CD4-positive, alpha-beta memory T cell (primary cell): ENCODE measurements around the gene HLA-DPB1. TPM values are rescaled to one million over a fixed set of nuclear protein-coding genes. Genes with fewer than 3 reads are reported as not detected.
A peak's percentile ranks its signal among the peaks of the same experiment; 100 is the strongest.

Experiments
- CTCF ChIA-PET: fragments of 350-600 bp; sonication (Branson Sonifier 250); formaldehyde crosslinking; loops from one replicate; lab custom pipeline; 2021; ENCODE audit warnings: inconsistent platforms; ENCODE audit not compliant: partially characterized antibody; lab: Charles Lee
- POLR2A ChIA-PET: fragments of 350-600 bp; sonication (Branson Sonifier 250); formaldehyde crosslinking; loops from one replicate; lab custom pipeline; 2021; ENCODE audit not compliant: partially characterized antibody; lab: Charles Lee
- DNase-seq, 5 donors: peaks; one replicate each; pipeline versions ENCODE4 v3.0.0 to v3.0.0-alpha.2; 2020 to 2022; ENCODE audit warnings: mixed read lengths in 1 of 5
- H3K27ac ChIP-seq: one replicate; pipeline ENCODE4 v1.7.0; 2013; ENCODE audit warnings: low read depth, low read length
- H3K27me3 ChIP-seq: 2 replicates; pipeline ENCODE4 v1.7.0; 2013; ENCODE audit warnings: mild to moderate bottlenecking, low read length, moderate library complexity; ENCODE audit not compliant: insufficient read depth
- H3K36me3 ChIP-seq: 2 replicates; pipeline ENCODE4 v1.7.0; 2013; ENCODE audit warnings: mild to moderate bottlenecking, low read length, moderate library complexity; ENCODE audit not compliant: insufficient read depth
- H3K4me1 ChIP-seq: 2 replicates; pipeline ENCODE4 v1.7.0; 2013; ENCODE audit warnings: mild to moderate bottlenecking, low read length, moderate library complexity; ENCODE audit not compliant: insufficient read depth
- H3K4me3 ChIP-seq, 2 donors: one replicate each; pipeline ENCODE4 v1.7.0; 2013; ENCODE audit warnings: low read length in 2 of 2, mild to moderate bottlenecking in 1 of 2
- H3K9me3 ChIP-seq, 2 donors: one replicate each; pipeline ENCODE4 v1.7.0; 2013; ENCODE audit warnings: low read length in 2 of 2, control low read depth in 1 of 2; ENCODE audit not compliant: control insufficient read depth in 1 of 2
- H3K27ac Mint-ChIP-seq, 7 donors: one replicate each; pipeline ENCODE4 v1.8.0; 2020 to 2021; ENCODE audit warnings: mixed read lengths in 7 of 7, mild to moderate bottlenecking in 6 of 7, inconsistent platforms in 3 of 7, moderate library complexity in 3 of 7
- H3K27me3 Mint-ChIP-seq, 2 donors: one replicate each; pipeline ENCODE4 v1.8.0; 2020 to 2021; ENCODE audit warnings: mixed read lengths in 2 of 2
- H3K36me3 Mint-ChIP-seq, 2 donors: one replicate each; pipeline ENCODE4 v1.8.0; 2020 to 2021; ENCODE audit warnings: mixed read lengths in 2 of 2, inconsistent platforms in 1 of 2, mild to moderate bottlenecking in 1 of 2
- H3K4me1 Mint-ChIP-seq, 4 donors: one replicate each; pipeline ENCODE4 v1.8.0; 2020 to 2021; ENCODE audit warnings: mixed read lengths in 4 of 4, mild to moderate bottlenecking in 1 of 4
- H3K4me3 Mint-ChIP-seq, 8 donors: one replicate each; pipeline ENCODE4 v1.8.0; 2020 to 2021; ENCODE audit warnings: mixed read lengths in 8 of 8, mild to moderate bottlenecking in 7 of 8, moderate library complexity in 6 of 8, inconsistent platforms in 3 of 8
- H3K9me3 Mint-ChIP-seq, 8 donors: one replicate each; pipeline ENCODE4 v1.8.0; 2020 to 2021; ENCODE audit warnings: mixed read lengths in 8 of 8, mild to moderate bottlenecking in 5 of 8, inconsistent platforms in 3 of 8, moderate library complexity in 1 of 8
- intact Hi-C: fragments of 100-400 bp; cut with micrococcal nuclease; formaldehyde crosslinking; loops from one replicate; pipeline ENCODE4 v1.15.1; 2023
- polyA plus RNA-seq, 2 donors: library from polyadenylated mRNA; unstranded; fragments of 300-500 nt; fragmentation: Illumina TruSeq; gene quantifications; one replicate each; pipeline ENCODE4 v1.2.3, GENCODE V29; 2021
- total RNA-seq, 2 experiments: library from RNA; stranded (reverse); gene quantifications; one replicate each; pipeline ENCODE4 v1.2.3, GENCODE V29; 2021

HLA-DPB1 gene
- total and polyA plus RNA-seq, 4 experiments from 2014 or later, result 14.5 to 76.9 (median 33.8) TPM

DNA sequence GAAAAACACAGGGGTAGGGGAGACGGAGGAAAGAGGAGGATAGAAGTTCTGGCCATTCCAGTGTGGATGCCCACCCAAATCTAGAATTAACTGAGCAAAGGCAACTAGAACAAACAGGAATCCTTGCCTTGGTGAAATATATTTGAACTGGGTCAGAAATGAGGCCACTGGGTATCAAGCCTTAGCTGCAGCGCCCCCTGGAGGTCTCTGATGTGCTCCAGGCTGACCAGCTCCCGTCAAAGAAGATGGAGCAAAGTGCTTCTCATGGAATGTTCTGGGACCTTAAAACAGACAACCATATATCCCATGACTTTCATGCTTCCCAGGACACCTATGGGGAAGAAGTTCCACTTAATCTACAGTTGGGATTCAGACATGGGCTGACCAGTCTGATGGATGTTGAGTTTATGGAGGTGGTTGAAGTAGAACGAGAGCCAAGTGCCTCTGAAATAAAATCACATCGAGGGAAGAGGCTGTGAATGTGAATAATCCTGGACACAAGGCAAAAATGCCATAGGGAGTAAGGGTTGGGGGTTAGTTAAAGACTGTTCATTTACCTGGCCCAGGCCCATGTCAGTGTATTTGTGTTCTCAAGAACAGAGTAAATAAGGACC is 50.4 kb downstream of the HLA-DPB1 start:
- Mint-ChIP-seq H3K27ac (no peak overlapping the region), H3K36me3 (peaks cover 0 to 6% of the 10 kb centered on the region in 2 donors), H3K9me3 (peaks cover 2 to 17% (median 13%) of the 10 kb centered on the region in 8 donors), H3K27me3 (peaks cover 19 to 28% of the 10 kb centered on the region in 2 donors), H3K4me3 (no peak overlapping the region), H3K4me1 (no peaks in the 10 kb centered on the region)
- ChIA-PET CTCF (interaction anchor here (0.6 to 2.8 kb wide), 11 partner anchors 8 to 890 kb away, joined by 3 to 11 read pairs (median 3); no protein-coding TSS in a partner anchor), POLR2A (no interaction called here)
- Histone ChIP-seq H3K27me3 (no peaks in the 10 kb centered on the region), H3K4me3 (no peak overlapping the region), H3K4me1 (no peaks in the 10 kb centered on the region), H3K36me3 (no peaks in the 10 kb centered on the region), H3K9me3 (peaks cover 7 to 8% of the 10 kb centered on the region in 2 donors), H3K27ac (no peak overlapping the region)
- intact Hi-C loops, result no loop called here
- peak in 4 of 5 donors; percentile 26 to 41 (median 35) for DNase-seq

DNA sequence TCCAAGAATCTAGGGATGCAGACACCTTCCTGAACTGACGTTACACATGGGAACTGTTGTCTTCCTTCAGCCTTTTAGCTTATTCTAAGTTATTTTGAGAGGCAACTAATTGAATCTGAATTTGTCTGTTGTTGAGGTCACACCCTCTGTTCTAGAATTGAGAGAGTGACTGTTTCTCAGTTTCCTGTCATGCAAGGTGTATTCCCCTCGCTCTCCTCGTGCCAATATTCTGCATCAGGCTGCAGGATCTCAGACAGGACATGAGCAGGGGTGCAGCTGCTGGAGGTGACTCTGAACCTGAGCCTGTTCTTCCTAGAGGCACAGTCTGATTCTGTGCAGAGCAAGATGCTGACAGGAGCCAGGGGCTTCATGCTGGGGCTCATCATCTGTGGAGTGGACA is 52.5 kb downstream of the HLA-DPB1 start:
- CTCF ChIA-PET, result interaction anchor here (0.7 to 1.4 kb wide), 3 partner anchors 11 to 31 kb away, joined by 3 read pairs; no protein-coding TSS in a partner anchor

DNA sequence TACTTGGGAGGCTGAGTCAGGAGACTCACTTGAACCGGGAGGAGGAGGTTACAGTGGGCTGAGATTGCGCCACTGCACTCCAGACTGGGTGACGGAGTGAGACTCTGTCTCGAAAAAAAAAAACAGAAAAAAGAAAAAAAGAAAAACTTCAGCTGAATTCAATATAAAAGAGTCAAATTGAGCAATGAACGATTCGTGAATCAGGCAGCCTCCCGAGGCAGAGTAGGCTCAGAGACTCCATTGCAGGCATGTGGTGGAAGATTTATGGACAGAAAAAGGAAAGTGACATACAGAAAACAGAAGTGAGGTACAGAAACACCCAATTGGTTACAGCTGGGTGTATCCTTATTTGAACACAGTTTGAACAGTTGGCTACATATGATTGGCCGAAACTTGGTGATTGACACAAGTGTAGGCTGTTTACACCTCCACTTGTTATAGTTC is 56.3 kb downstream of the HLA-DPB1 start:
- intact Hi-C loops, result no loop called here
- H3K4me1 ChIP-seq, result no peaks in the 10 kb centered on the region
- POLR2A ChIA-PET, result no interaction called here
- H3K27ac Mint-ChIP-seq, result no peak overlapping the region
- no peak for DNase-seq
- H3K27ac ChIP-seq, result no peak overlapping the region
- peaks cover 0 to 1% (median 0%) of the 10 kb centered on the region in 8 donors for H3K9me3 Mint-ChIP-seq
- H3K4me3 Mint-ChIP-seq, result no peak overlapping the region
- no peak overlapping the region for H3K4me3 ChIP-seq
- peaks cover 8 to 18% of the 10 kb centered on the region in 2 donors for H3K27me3 Mint-ChIP-seq
- no peaks in the 10 kb centered on the region for H3K36me3 ChIP-seq
- H3K9me3 ChIP-seq, result no peaks in the 10 kb centered on the region
- peaks cover under 1% of the 10 kb centered on the region for H3K27me3 ChIP-seq
- no peaks in the 10 kb centered on the region for H3K36me3 Mint-ChIP-seq
- no peaks in the 10 kb centered on the region for H3K4me1 Mint-ChIP-seq
- CTCF ChIA-PET, result no interaction called here

More for the DNA sequence above, 52.5 kb downstream of the HLA-DPB1 start:
- H3K27me3 Mint-ChIP-seq, result peaks cover 13 to 26% of the 10 kb centered on the region in 2 donors
- H3K36me3 Mint-ChIP-seq, result peaks cover 0 to 6% of the 10 kb centered on the region in 2 donors
- H3K27ac ChIP-seq, result no peak overlapping the region
- no peak overlapping the region for H3K27ac Mint-ChIP-seq
- H3K4me1 ChIP-seq, result no peaks in the 10 kb centered on the region
- H3K4me3 ChIP-seq, result no peak overlapping the region
- H3K27me3 ChIP-seq, result no peaks in the 10 kb centered on the region
- no peak overlapping the region for H3K4me3 Mint-ChIP-seq
- intact Hi-C loops, result no loop called here
- POLR2A ChIA-PET, result no interaction called here
- peaks cover 7 to 8% of the 10 kb centered on the region in 2 donors for H3K9me3 ChIP-seq
- DNase-seq, result no peak
- no peaks in the 10 kb centered on the region for H3K4me1 Mint-ChIP-seq
- H3K9me3 Mint-ChIP-seq, result peaks cover 2 to 16% (median 11%) of the 10 kb centered on the region in 8 donors
- no peaks in the 10 kb centered on the region for H3K36me3 ChIP-seq

DNA sequence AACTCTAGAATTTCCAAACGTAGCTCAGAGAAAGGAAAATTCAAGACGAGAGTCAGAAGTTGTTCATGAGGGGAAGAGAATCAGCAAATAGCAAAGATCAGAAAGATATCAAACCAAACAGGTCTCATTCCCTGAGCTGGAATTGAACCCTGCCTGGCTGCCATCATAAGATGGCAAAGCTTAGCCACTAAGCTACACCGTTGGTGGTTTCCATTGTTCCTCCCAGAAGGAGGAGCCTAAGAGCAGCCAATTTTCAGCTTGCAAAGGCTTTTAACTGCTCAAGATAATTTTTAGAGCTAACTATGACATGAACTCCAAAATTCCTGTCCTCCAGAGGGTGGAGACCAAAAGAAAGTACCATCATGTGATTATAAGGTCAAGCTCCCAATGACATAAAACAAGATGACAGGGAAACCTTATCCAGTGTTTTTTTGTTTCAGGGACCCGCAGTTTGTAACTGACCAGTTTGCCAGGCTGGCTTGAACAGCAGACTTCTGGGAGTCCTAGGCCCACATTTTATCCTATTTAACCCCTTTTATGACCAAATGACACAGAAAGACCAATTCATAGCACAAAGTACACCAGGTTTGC is 60.6 kb downstream of the HLA-DPB1 start:
- peaks cover 0 to 1% (median 0%) of the 10 kb centered on the region in 8 donors for H3K9me3 Mint-ChIP-seq
- H3K27ac Mint-ChIP-seq, result no peak overlapping the region
- POLR2A ChIA-PET, result no interaction called here
- no peak overlapping the region for H3K4me3 Mint-ChIP-seq
- no peak for DNase-seq
- no peaks in the 10 kb centered on the region for H3K4me1 Mint-ChIP-seq
- H3K27me3 Mint-ChIP-seq, result peaks cover 10 to 19% of the 10 kb centered on the region in 2 donors
- CTCF ChIA-PET, result interaction anchor here (1.2 to 1.6 kb wide), 5 partner anchors 10 to 112 kb away, joined by 3 to 6 read pairs (median 4); no protein-coding TSS in a partner anchor
- Histone ChIP-seq H3K4me1 (no peaks in the 10 kb centered on the region), H3K27me3 (peaks cover 13% of the 10 kb centered on the region), H3K27ac (no peak overlapping the region), H3K36me3 (no peaks in the 10 kb centered on the region), H3K9me3 (no peaks in the 10 kb centered on the region), H3K4me3 (no peak overlapping the region)
- H3K36me3 Mint-ChIP-seq, result no peaks in the 10 kb centered on the region
- intact Hi-C loops, result no loop called here

Other genes with a start within 250 kb of the HLA-DPB1 start
- 100 to 1,000 TPM; 106 to 112 TPM for gene TAP2, start 237.3 kb upstream of the HLA-DPB1 start, total RNA-seq
- 10 to 100 TPM; 11.0 to 16.5 TPM for gene TAP2, start 237.3 kb upstream of the HLA-DPB1 start, polyA plus RNA-seq
- 100 to 1,000 TPM; 134 to 138 TPM for gene PSMB8, start 231.9 kb upstream of the HLA-DPB1 start, total RNA-seq
- 100 to 1,000 TPM; 363 to 426 TPM for gene PSMB8, start 231.9 kb upstream of the HLA-DPB1 start, polyA plus RNA-seq
- 100 to 1,000 TPM; 136 to 141 TPM for gene TAP1, start 222.3 kb upstream of the HLA-DPB1 start, total RNA-seq
- gene TAP1, start 222.3 kb upstream of the HLA-DPB1 start, polyA plus RNA-seq, result 100 to 1,000 TPM; 300 to 324 TPM
- gene PSMB9, start 221.8 kb upstream of the HLA-DPB1 start, total RNA-seq, result 100 to 1,000 TPM; 141 to 144 TPM
- 100 to 1,000 TPM; 501 to 763 TPM for gene PSMB9, start 221.8 kb upstream of the HLA-DPB1 start, polyA plus RNA-seq
- gene HLA-DMB, start 135.0 kb upstream of the HLA-DPB1 start, total RNA-seq, result 1 to 10 TPM; 7.9 to 8.1 TPM
- 10 to 100 TPM in 1 of 2 donors, 1 to 10 TPM in 1; 7.6 to 15.5 TPM for gene HLA-DMB, start 135.0 kb upstream of the HLA-DPB1 start, polyA plus RNA-seq
- 10 to 100 TPM in 1 of 2 experiments, 1 to 10 TPM in 1; 8.5 to 10.2 TPM for gene HLA-DMA, start 122.9 kb upstream of the HLA-DPB1 start, total RNA-seq
- gene HLA-DMA, start 122.9 kb upstream of the HLA-DPB1 start, polyA plus RNA-seq, result 10 to 100 TPM in 1 of 2 donors, 1 to 10 TPM in 1; 8.1 to 26.0 TPM
- 100 to 1,000 TPM; 375 to 378 TPM for gene BRD2, start 107.4 kb upstream of the HLA-DPB1 start, total RNA-seq
- 10 to 100 TPM; 13.7 to 87.8 TPM for gene BRD2, start 107.4 kb upstream of the HLA-DPB1 start, polyA plus RNA-seq
- gene HLA-DOA, start 66.4 kb upstream of the HLA-DPB1 start, total RNA-seq, result 1 to 10 TPM in 1 of 2 experiments, under 1 TPM in 1; 0.69 to 1.4 TPM
- gene HLA-DOA, start 66.4 kb upstream of the HLA-DPB1 start, polyA plus RNA-seq, result 1 to 10 TPM in 1 of 2 donors, not detected in 1; 1.8 TPM
- gene HLA-DPA1, start 2.3 kb upstream of the HLA-DPB1 start, total RNA-seq, result 10 to 100 TPM; 17.0 to 18.2 TPM
- 10 to 100 TPM; 40.0 to 41.6 TPM for gene HLA-DPA1, start 2.3 kb upstream of the HLA-DPB1 start, polyA plus RNA-seq
- 1 to 10 TPM; 1.2 to 1.6 TPM for gene COL11A2, start 116.5 kb downstream of the HLA-DPB1 start, total RNA-seq
- gene COL11A2, start 116.5 kb downstream of the HLA-DPB1 start, polyA plus RNA-seq, result under 1 TPM; 0.40 to 0.49 TPM
- 10 to 100 TPM; 89.2 to 94.3 TPM for gene RXRB, start 124.7 kb downstream of the HLA-DPB1 start, total RNA-seq
- gene RXRB, start 124.7 kb downstream of the HLA-DPB1 start, polyA plus RNA-seq, result 10 to 100 TPM in 1 of 2 donors, 1 to 10 TPM in 1; 5.6 to 11.5 TPM
- 10 to 100 TPM; 40.8 to 40.9 TPM for gene SLC39A7, start 124.9 kb downstream of the HLA-DPB1 start, total RNA-seq
- gene SLC39A7, start 124.9 kb downstream of the HLA-DPB1 start, polyA plus RNA-seq, result 10 to 100 TPM; 22.9 to 23.1 TPM
- 10 to 100 TPM; 20.2 to 22.3 TPM for gene HSD17B8, start 128.7 kb downstream of the HLA-DPB1 start, total RNA-seq
- 10 to 100 TPM; 57.4 to 77.3 TPM for gene HSD17B8, start 128.7 kb downstream of the HLA-DPB1 start, polyA plus RNA-seq
- gene RING1, start 132.5 kb downstream of the HLA-DPB1 start, total RNA-seq, result 10 to 100 TPM; 36.8 to 38.4 TPM
- gene RING1, start 132.5 kb downstream of the HLA-DPB1 start, polyA plus RNA-seq, result 1 to 10 TPM; 3.4 to 7.8 TPM
- 10 to 100 TPM; 89.4 to 95.7 TPM for gene VPS52, start 195.9 kb downstream of the HLA-DPB1 start, total RNA-seq
- 10 to 100 TPM; 13.4 to 18.6 TPM for gene VPS52, start 195.9 kb downstream of the HLA-DPB1 start, polyA plus RNA-seq
- 1,000 to 10,000 TPM; 3,264 to 3,439 TPM for gene RPS18, start 196.1 kb downstream of the HLA-DPB1 start, total RNA-seq
- gene RPS18, start 196.1 kb downstream of the HLA-DPB1 start, polyA plus RNA-seq, result 1,000 to 10,000 TPM; 8,832 to 8,968 TPM
- 10 to 100 TPM; 43.3 to 46.7 TPM for gene B3GALT4, start 201.1 kb downstream of the HLA-DPB1 start, total RNA-seq
- gene B3GALT4, start 201.1 kb downstream of the HLA-DPB1 start, polyA plus RNA-seq, result 10 to 100 TPM; 22.2 to 30.5 TPM
- 10 to 100 TPM; 60.8 to 66.1 TPM for gene WDR46, start 213.2 kb downstream of the HLA-DPB1 start, total RNA-seq
- 10 to 100 TPM; 65.8 to 88.9 TPM for gene WDR46, start 213.2 kb downstream of the HLA-DPB1 start, polyA plus RNA-seq
- gene PFDN6, start 213.6 kb downstream of the HLA-DPB1 start, total RNA-seq, result 10 to 100 TPM; 43.6 to 45.5 TPM
- 10 to 100 TPM; 33.1 to 36.7 TPM for gene PFDN6, start 213.6 kb downstream of the HLA-DPB1 start, polyA plus RNA-seq
- gene RGL2, start 223.0 kb downstream of the HLA-DPB1 start, total RNA-seq, result 10 to 100 TPM; 66.8 to 67.9 TPM
- 10 to 100 TPM in 1 of 2 donors, 1 to 10 TPM in 1; 10.0 to 12.5 TPM for gene RGL2, start 223.0 kb downstream of the HLA-DPB1 start, polyA plus RNA-seq
- 100 to 1,000 TPM; 240 to 248 TPM for gene TAPBP, start 238.1 kb downstream of the HLA-DPB1 start, total RNA-seq
- gene TAPBP, start 238.1 kb downstream of the HLA-DPB1 start, polyA plus RNA-seq, result 100 to 1,000 TPM; 277 to 370 TPM
- 10 to 100 TPM; 28.6 to 28.7 TPM for gene ZBTB22, start 241.8 kb downstream of the HLA-DPB1 start, total RNA-seq
- 10 to 100 TPM; 15.3 to 18.4 TPM for gene ZBTB22, start 241.8 kb downstream of the HLA-DPB1 start, polyA plus RNA-seq
- gene DAXX, start 247.0 kb downstream of the HLA-DPB1 start, total RNA-seq, result 10 to 100 TPM; 76.4 to 84.7 TPM
- 100 to 1,000 TPM in 1 of 2 donors, 10 to 100 TPM in 1; 73.1 to 125 TPM for gene DAXX, start 247.0 kb downstream of the HLA-DPB1 start, polyA plus RNA-seq